Neural progenitor cell (in vitro differentiated cells): ENCODE results near the gene STPG1. TPM values are rescaled to one million over a fixed set of nuclear protein-coding genes. Genes with fewer than 3 reads are reported as not detected.

Experiments
- DNase-seq: peaks from one replicate; pipeline ENCODE4 v3.0.0-alpha.2; 2016; ENCODE audit warnings: low spot score
- H2AFZ ChIP-seq: fragments of 200-600 bp; sonication (generic); replicated peaks from 2 replicates; pipeline ENCODE4 v1.6.1; 2016; ENCODE audit warnings: antibody characterized with exemption
- H3F3A ChIP-seq: fragments of 200-600 bp; sonication (generic); 2 replicates; pipeline ENCODE4 v1.6.1; 2016; ENCODE audit warnings: antibody characterized with exemption, low read depth
- H3K27ac ChIP-seq: fragments of 200-600 bp; sonication (generic); 2 replicates; pipeline ENCODE4 v1.5.1; 2016; ENCODE audit warnings: mild to moderate bottlenecking
- H3K27me3 ChIP-seq: fragments of 200-600 bp; sonication (generic); 2 replicates; pipeline ENCODE4 v1.6.1; 2016; ENCODE audit warnings: mild to moderate bottlenecking, moderate library complexity
- H3K36me3 ChIP-seq: fragments of 200-600 bp; sonication (generic); 2 replicates; pipeline ENCODE4 v1.5.1; 2016
- H3K4me1 ChIP-seq: fragments of 200-600 bp; sonication (generic); 2 replicates; pipeline ENCODE4 v1.6.1; 2016; ENCODE audit warnings: mixed run types
- H3K4me2 ChIP-seq: fragments of 200-600 bp; sonication (generic); 2 replicates; pipeline ENCODE4 v1.6.1; 2016
- H3K4me3 ChIP-seq: fragments of 200-600 bp; sonication (generic); 2 replicates; pipeline ENCODE4 v1.5.1; 2016
- H3K79me2 ChIP-seq: fragments of 200-600 bp; sonication (generic); 2 replicates; pipeline ENCODE4 v1.6.1; 2016; ENCODE audit warnings: low read depth
- H3K9ac ChIP-seq: fragments of 200-600 bp; sonication (generic); 2 replicates; pipeline ENCODE4 v1.6.1; 2016
- H3K9me3 ChIP-seq: fragments of 200-600 bp; sonication (generic); 2 replicates; pipeline ENCODE4 v1.5.1; 2016; ENCODE audit warnings: low read depth
- H4K20me1 ChIP-seq: fragments of 200-600 bp; sonication (generic); 2 replicates; pipeline ENCODE4 v1.6.1; 2016; ENCODE audit warnings: low read depth
- H3K27ac Mint-ChIP-seq: 3 replicates; pipeline ENCODE4 v1.8.0; 2021; ENCODE audit warnings: mixed read lengths
- H3K27me3 Mint-ChIP-seq: 2 replicates; pipeline ENCODE4 v1.8.0; 2022; ENCODE audit warnings: low read depth, mild to moderate bottlenecking, inconsistent platforms, moderate library complexity, mixed read lengths; ENCODE audit not compliant: insufficient read depth
- H3K36me3 Mint-ChIP-seq: 3 replicates; pipeline ENCODE4 v1.8.0; 2021; ENCODE audit warnings: mixed read lengths
- H3K4me1 Mint-ChIP-seq: 3 replicates; pipeline ENCODE4 v1.8.0; 2021; ENCODE audit warnings: mixed read lengths
- H3K4me3 Mint-ChIP-seq: 3 replicates; pipeline ENCODE4 v1.8.0; 2021; ENCODE audit warnings: mild to moderate bottlenecking, moderate library complexity, mixed read lengths
- H3K9me3 Mint-ChIP-seq: 3 replicates; pipeline ENCODE4 v1.8.0; 2020; ENCODE audit warnings: mixed read lengths
- CTCF ChIP-seq: fragments of 200-600 bp; sonication (generic); IDR thresholded peaks from 2 replicates; pipeline ENCODE4 v1.5.1; 2017; ENCODE audit warnings: antibody characterized with exemption, mild to moderate bottlenecking
- EZH2 ChIP-seq: fragments of 200-600 bp; sonication (generic); IDR thresholded peaks from 2 replicates; pipeline ENCODE4 v1.6.1; 2017; ENCODE audit warnings: antibody characterized with exemption, mild to moderate bottlenecking, moderate library complexity
- EZH2phosphoT487 ChIP-seq: fragments of 200-600 bp; sonication (generic); IDR thresholded peaks from 2 replicates; pipeline ENCODE4 v1.6.1; 2017; ENCODE audit warnings: antibody characterized with exemption
- total RNA-seq: library from RNA; depleted of rRNA; stranded (reverse); fragments of >200 nt; gene quantifications from 2 replicates; pipeline ENCODE4 v1.2.3, GENCODE V29; 2015; ENCODE audit warnings: low replicate concordance

The STPG1 gene
- total RNA-seq, 1 donor from 2014 or later: 15.9 TPM

GRCh38 chr1:24425922-24426321, 12.3 kb upstream of the STPG1 start:
- H3K27ac Mint-ChIP-seq: no peak overlapping the region
- no peaks in the 10 kb centered on the region for H3K9me3 ChIP-seq
- H3K4me1 Mint-ChIP-seq: no peaks in the 10 kb centered on the region
- H3K36me3 ChIP-seq: no peaks in the 10 kb centered on the region
- H3K27me3 ChIP-seq: no peaks in the 10 kb centered on the region
- H3K79me2 ChIP-seq: no peaks in the 10 kb centered on the region
- H3K4me1 ChIP-seq: no peaks in the 10 kb centered on the region
- no peak overlapping the region for H2AFZ ChIP-seq
- no peak overlapping the region for H3K4me2 ChIP-seq
- H3K36me3 Mint-ChIP-seq: no peaks in the 10 kb centered on the region
- H4K20me1 ChIP-seq: no peaks in the 10 kb centered on the region
- H3K27ac ChIP-seq: no peak overlapping the region
- no peaks in the 10 kb centered on the region for H3K9me3 Mint-ChIP-seq
- no peak overlapping the region for H3K9ac ChIP-seq
- H3K27me3 Mint-ChIP-seq: no peaks in the 10 kb centered on the region
- no peaks in the 10 kb centered on the region for H3F3A ChIP-seq
- no peak overlapping the region for H3K4me3 ChIP-seq
- H3K4me3 Mint-ChIP-seq: no peak overlapping the region
- DNase-seq: no peak
- TF ChIP-seq CTCF (no peak), EZH2phosphoT487 (no peak), EZH2 (no peak)

GRCh38 chr1:24425441-24425840, 11.9 kb upstream of the STPG1 start:
- Histone ChIP-seq H3K79me2 (no peaks in the 10 kb centered on the region), H3K4me2 (no peak overlapping the region), H3F3A (no peaks in the 10 kb centered on the region), H4K20me1 (no peaks in the 10 kb centered on the region), H3K36me3 (no peaks in the 10 kb centered on the region), H3K4me3 (no peak overlapping the region), H3K27ac (no peak overlapping the region), H3K9me3 (no peaks in the 10 kb centered on the region), H3K27me3 (no peaks in the 10 kb centered on the region), H3K9ac (no peak overlapping the region), H3K4me1 (no peaks in the 10 kb centered on the region), H2AFZ (no peak overlapping the region)
- no peaks in the 10 kb centered on the region for H3K36me3 Mint-ChIP-seq
- H3K27ac Mint-ChIP-seq: no peak overlapping the region
- TF ChIP-seq CTCF: no peak
- no peak for TF ChIP-seq EZH2
- TF ChIP-seq EZH2phosphoT487: no peak
- no peaks in the 10 kb centered on the region for H3K4me1 Mint-ChIP-seq
- H3K27me3 Mint-ChIP-seq: no peaks in the 10 kb centered on the region
- DNase-seq: no peak
- H3K9me3 Mint-ChIP-seq: no peaks in the 10 kb centered on the region
- H3K4me3 Mint-ChIP-seq: no peak overlapping the region

GRCh38 chr1:24424990-24425389, 11.4 kb upstream of the STPG1 start:
- no peak overlapping the region for H3K27ac Mint-ChIP-seq
- TF ChIP-seq EZH2: no peak
- no peak for TF ChIP-seq CTCF
- no peak for TF ChIP-seq EZH2phosphoT487
- H3K27me3 ChIP-seq: no peaks in the 10 kb centered on the region

GRCh38 chr1:24424207-24424606, 10.6 kb upstream of the STPG1 start:
- Histone ChIP-seq H2AFZ (no peak overlapping the region), H3K4me3 (no peak overlapping the region), H3K9me3 (no peaks in the 10 kb centered on the region), H3K27me3 (no peaks in the 10 kb centered on the region), H3K9ac (no peak overlapping the region), H3K27ac (no peak overlapping the region), H4K20me1 (no peaks in the 10 kb centered on the region), H3F3A (no peaks in the 10 kb centered on the region), H3K4me1 (no peaks in the 10 kb centered on the region), H3K36me3 (no peaks in the 10 kb centered on the region), H3K4me2 (no peak overlapping the region), H3K79me2 (no peaks in the 10 kb centered on the region)
- H3K9me3 Mint-ChIP-seq: no peaks in the 10 kb centered on the region
- no peak for DNase-seq
- H3K36me3 Mint-ChIP-seq: no peaks in the 10 kb centered on the region
- H3K4me1 Mint-ChIP-seq: no peaks in the 10 kb centered on the region
- TF ChIP-seq CTCF: no peak
- no peak for TF ChIP-seq EZH2
- TF ChIP-seq EZH2phosphoT487: no peak
- no peak overlapping the region for H3K27ac Mint-ChIP-seq
- H3K4me3 Mint-ChIP-seq: no peak overlapping the region
- peaks cover 2% of the 10 kb centered on the region for H3K27me3 Mint-ChIP-seq

More at GRCh38 chr1:24424990-24425389, 11.4 kb upstream of the STPG1 start:
- Mint-ChIP-seq H3K4me3 (no peak overlapping the region), H3K4me1 (no peaks in the 10 kb centered on the region), H3K27me3 (peaks cover 2% of the 10 kb centered on the region), H3K36me3 (no peaks in the 10 kb centered on the region), H3K9me3 (no peaks in the 10 kb centered on the region)
- H3K4me1 ChIP-seq: no peaks in the 10 kb centered on the region
- H3K9me3 ChIP-seq: no peaks in the 10 kb centered on the region
- H3K4me3 ChIP-seq: no peak overlapping the region
- H3K9ac ChIP-seq: no peak overlapping the region
- no peaks in the 10 kb centered on the region for H4K20me1 ChIP-seq
- no peaks in the 10 kb centered on the region for H3F3A ChIP-seq
- no peak overlapping the region for H2AFZ ChIP-seq
- no peaks in the 10 kb centered on the region for H3K36me3 ChIP-seq
- no peaks in the 10 kb centered on the region for H3K79me2 ChIP-seq
- H3K27ac ChIP-seq: no peak overlapping the region
- H3K4me2 ChIP-seq: no peak overlapping the region
- no peak for DNase-seq
